A549 treated with CpdA at 1 μM for 4 hours (cell line): ENCODE results near the gene ARRDC2. TPM values are rescaled to one million over a fixed set of nuclear protein-coding genes. Genes with fewer than 3 reads are reported as not detected.

Experiments
- total RNA-seq: library from RNA; stranded (reverse); fragments of 200-300 nt; extraction: Qiagen RNA extraction; gene quantifications from 5 replicates; pipeline ENCODE4 v1.2.3, GENCODE V29; 2022; ENCODE audit warnings: low read depth

The ARRDC2 gene
- 19.4 to 29.6 TPM (median 27.1 TPM) in 5 replicates for total RNA-seq

GRCh38 chr19:18007917-18008673 is at the start of gene ARRDC2:
Gene ARRDC2 (plus strand): TSS chr19:18008170. CDS start chr19:18008311, 141 bp downstream.

GRCh38 chr19:17966550-17967256 is 41.3 kb upstream of the ARRDC2 start, which contains the start of gene KCNN1:
Gene KCNN1 (plus strand): TSS chr19:17967107. CDS start chr19:17973889, 6,782 bp downstream.

Other genes with a start within 250 kb of the ARRDC2 start
- 3.5 to 4.5 TPM (median 3.9 TPM) in 5 replicates for gene B3GNT3, start 213.0 kb upstream of the ARRDC2 start, total RNA-seq
- gene INSL3, start 186.7 kb upstream of the ARRDC2 start, total RNA-seq = 0.37 to 0.81 TPM (median 0.41 TPM) in 4 of 5 replicates, not detected in the other
- gene JAK3, start 160.2 kb upstream of the ARRDC2 start, total RNA-seq = 0.13 to 0.35 TPM (median 0.23 TPM) in 5 replicates
- gene RPL18A, start 148.3 kb upstream of the ARRDC2 start, total RNA-seq = 1,783 to 2,342 TPM (median 2,224 TPM) in 5 replicates
- 0.06 to 0.13 TPM (median 0.10 TPM) in 4 of 5 replicates, not detected in the other for gene SLC5A5, start 136.2 kb upstream of the ARRDC2 start, total RNA-seq
- gene CCDC124, start 75.2 kb upstream of the ARRDC2 start, total RNA-seq = 98.0 to 115 TPM (median 105 TPM) in 5 replicates
- gene KCNN1, start 41.1 kb upstream of the ARRDC2 start, total RNA-seq = 0.37 to 1.4 TPM (median 0.59 TPM) in 5 replicates
- gene IL12RB1, start 78.8 kb downstream of the ARRDC2 start, total RNA-seq = not detected in 5 replicates
- gene MAST3, start 89.6 kb downstream of the ARRDC2 start, total RNA-seq = 1.7 to 2.6 TPM (median 1.9 TPM) in 5 replicates
- gene PIK3R2, start 145.0 kb downstream of the ARRDC2 start, total RNA-seq = 1.7 to 11.5 TPM (median 8.6 TPM) in 5 replicates
- gene IFI30, start 165.6 kb downstream of the ARRDC2 start, total RNA-seq = 12.2 to 20.9 TPM (median 15.6 TPM) in 5 replicates
- 8.2 to 13.6 TPM (median 13.0 TPM) in 5 replicates for gene MPV17L2, start 185.0 kb downstream of the ARRDC2 start, total RNA-seq
- 0.63 to 1.1 TPM (median 0.78 TPM) in 5 replicates for gene RAB3A, start 195.9 kb downstream of the ARRDC2 start, total RNA-seq
- 0.08 to 0.22 TPM (median 0.16 TPM) in 4 of 5 replicates, not detected in the other for gene PDE4C, start 218.3 kb downstream of the ARRDC2 start, total RNA-seq